C4-2B (cell line): ENCODE results near the gene HAGHL.

ENCODE experiments used
- ZFX ChIP-seq: fragments of 450-650 bp; IDR thresholded peaks from 2 replicates; pipeline ENCODE4 v1.6.1; 2017
- TF ChIP-seq, protein P1 (sequence below): fragments of 450-650 bp; conservative IDR thresholded peaks from 2 replicates; pipeline ENCODE4 v1.5.1; 2017; ENCODE audit warnings: mild to moderate bottlenecking

DNA sequence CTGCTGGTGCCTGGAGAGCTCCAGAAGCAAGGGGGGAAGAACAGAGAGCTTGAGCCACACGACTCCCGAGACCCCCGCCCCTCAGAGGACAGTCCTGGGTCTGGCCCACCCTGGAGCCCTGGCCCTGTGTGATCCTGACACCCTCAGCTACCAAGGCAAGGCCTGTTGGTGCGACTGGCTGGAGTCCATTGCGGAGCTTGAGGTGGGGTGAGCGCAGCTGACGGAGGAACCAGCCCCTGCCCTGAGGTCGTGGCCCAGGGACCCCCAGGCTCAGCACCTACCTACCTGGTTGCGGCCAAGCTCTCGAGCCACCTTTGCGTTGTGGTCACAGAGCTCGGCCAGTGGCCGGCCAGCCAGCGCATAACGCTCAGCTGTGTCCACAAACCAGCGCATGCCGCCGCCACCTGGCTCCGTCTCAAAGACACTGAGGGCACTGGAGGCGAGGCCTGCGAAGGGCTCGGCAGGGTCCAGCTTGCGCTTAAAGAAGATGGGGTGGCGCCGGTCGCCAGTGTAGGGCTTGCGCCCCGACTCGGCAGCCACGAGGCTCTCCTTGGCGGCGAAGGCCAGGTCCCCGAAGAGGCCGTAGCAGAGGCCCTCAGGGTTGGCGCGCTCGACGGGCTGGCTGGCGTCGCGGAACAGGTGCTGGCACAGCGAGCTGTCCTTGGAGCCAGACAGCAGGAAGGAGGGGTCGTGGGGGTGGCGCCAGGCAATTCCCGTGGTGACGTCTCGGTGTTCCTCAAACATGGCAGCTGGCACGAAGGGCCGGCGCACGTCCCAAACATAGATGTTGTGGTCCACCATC lies 40.2 kb upstream of the HAGHL start:
- TF ChIP-seq, protein P1, sequence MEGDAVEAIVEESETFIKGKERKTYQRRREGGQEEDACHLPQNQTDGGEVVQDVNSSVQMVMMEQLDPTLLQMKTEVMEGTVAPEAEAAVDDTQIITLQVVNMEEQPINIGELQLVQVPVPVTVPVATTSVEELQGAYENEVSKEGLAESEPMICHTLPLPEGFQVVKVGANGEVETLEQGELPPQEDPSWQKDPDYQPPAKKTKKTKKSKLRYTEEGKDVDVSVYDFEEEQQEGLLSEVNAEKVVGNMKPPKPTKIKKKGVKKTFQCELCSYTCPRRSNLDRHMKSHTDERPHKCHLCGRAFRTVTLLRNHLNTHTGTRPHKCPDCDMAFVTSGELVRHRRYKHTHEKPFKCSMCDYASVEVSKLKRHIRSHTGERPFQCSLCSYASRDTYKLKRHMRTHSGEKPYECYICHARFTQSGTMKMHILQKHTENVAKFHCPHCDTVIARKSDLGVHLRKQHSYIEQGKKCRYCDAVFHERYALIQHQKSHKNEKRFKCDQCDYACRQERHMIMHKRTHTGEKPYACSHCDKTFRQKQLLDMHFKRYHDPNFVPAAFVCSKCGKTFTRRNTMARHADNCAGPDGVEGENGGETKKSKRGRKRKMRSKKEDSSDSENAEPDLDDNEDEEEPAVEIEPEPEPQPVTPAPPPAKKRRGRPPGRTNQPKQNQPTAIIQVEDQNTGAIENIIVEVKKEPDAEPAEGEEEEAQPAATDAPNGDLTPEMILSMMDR, result no peak
- TF ChIP-seq ZFX, result no peak
